HCT116 (cell line): ENCODE data around the gene KCNK18. TPM values are rescaled to one million over a fixed set of nuclear protein-coding genes. Genes with fewer than 3 reads are reported as not detected.

ENCODE experiments used
- ATAC-seq: fragments of 200-7000 bp; cut with Tn5 transposase; 2 replicates; pipeline ENCODE4 v1.9.1; 2020; ENCODE audit warnings: mild to moderate bottlenecking, moderate library complexity
- BruUV-seq: library from RNA; stranded (reverse); fragments of 400-500 nt; replicated peaks from 2 replicates; lab custom pipeline; 2021; lab: Mats Ljungman, UMichigan
- CTCF ChIA-PET: fragments of 300-600 bp; sonication (Branson Sonifier 250); formaldehyde crosslinking; loops from one replicate; lab custom pipeline; 2021; ENCODE audit warnings: antibody characterized with exemption; lab: Charles Lee
- POLR2A ChIA-PET: fragments of 300-600, 350-600 bp; sonication (Branson Sonifier 250); formaldehyde crosslinking; loops from one replicate; lab custom pipeline; 2021; ENCODE audit warnings: antibody characterized with exemption; lab: Charles Lee
- RAD21 ChIA-PET, 2 experiments: fragments of 300-600 bp; sonication (Branson Sonifier 250); formaldehyde crosslinking; loops; one replicate each; lab custom pipeline; 2023; ENCODE audit warnings: low total read pairs in 2 of 2; ENCODE audit not compliant: uncharacterized antibody in 2 of 2, unreplicated experiment in 2 of 2, low non-redundant PET in 1 of 2; lab: Charles Lee
- DNase-seq: peaks from one replicate; pipeline ENCODE4 v3.0.0-alpha.2; 2010; ENCODE audit warnings: low read depth, low spot score
- H2AFZ ChIP-seq: fragments of 200-600 bp; shearing (Covaris generic), sonication (generic); 2 replicates; pipeline ENCODE4 v1.6.1; 2017; ENCODE audit warnings: low read depth, mixed run types, mixed read lengths, antibody characterized with exemption, low read length; ENCODE audit not compliant: poor library complexity, severe bottlenecking
- H3K27ac ChIP-seq: 2 replicates; pipeline ENCODE4 v1.5.1; 2012; ENCODE audit warnings: low read depth, low read length
- H3K27me3 ChIP-seq: fragments of 200-600 bp; sonication (generic); 2 replicates; pipeline ENCODE4 v1.6.1; 2016; ENCODE audit warnings: mixed run types, low read length, mixed read lengths; ENCODE audit not compliant: insufficient read depth
- H3K36me3 ChIP-seq, 2 experiments: fragments of 200-500 bp in 1 of 2; fragments of 200-600 bp in 1 of 2; sonication (Bioruptor generic) in 1 of 2; sonication (generic) in 1 of 2; 2 replicates each; pipeline versions ENCODE4 v1.5.1 to v1.6.1; 2014 to 2016; ENCODE audit warnings: low read length in 2 of 2, inconsistent platforms in 1 of 2, mixed read lengths in 1 of 2, mixed run types in 1 of 2; ENCODE audit not compliant: insufficient read depth in 2 of 2, control insufficient read depth in 1 of 2
- H3K4me1 ChIP-seq, 2 experiments: fragments of 200-600 bp in 1 of 2; sonication (generic) in 1 of 2; 2 replicates each; pipeline versions ENCODE4 v1.5.1 to v1.6.1; 2012 to 2017; ENCODE audit warnings: low read length in 2 of 2, inconsistent platforms in 1 of 2, mild to moderate bottlenecking in 1 of 2, mixed read lengths in 1 of 2, mixed run types in 1 of 2, moderate library complexity in 1 of 2; ENCODE audit not compliant: insufficient read depth in 2 of 2, control insufficient read depth in 1 of 2
- H3K4me2 ChIP-seq: fragments of 200-600 bp; sonication (generic); 2 replicates; pipeline ENCODE4 v1.6.1; 2017; ENCODE audit warnings: mixed run types, low read length, mixed read lengths
- H3K4me3 ChIP-seq, 2 experiments: fragments of 200-600 bp in 1 of 2; sonication (generic) in 1 of 2; replicated peaks in 1 of 2; 2 replicates each; pipeline ENCODE4 v1.5.1; 2011 to 2016; ENCODE audit warnings: low read length in 2 of 2, control low read depth in 1 of 2, low read depth in 1 of 2, mild to moderate bottlenecking in 1 of 2, mixed read lengths in 1 of 2, mixed run types in 1 of 2
- H3K79me2 ChIP-seq: fragments of 200-600 bp; sonication (generic); 2 replicates; pipeline ENCODE4 v1.6.1; 2017; ENCODE audit warnings: mild to moderate bottlenecking, mixed run types, low read length, moderate library complexity, mixed read lengths; ENCODE audit not compliant: insufficient read depth
- H3K9ac ChIP-seq: fragments of 200-600 bp; sonication (generic); 2 replicates; pipeline ENCODE4 v1.6.1; 2016; ENCODE audit warnings: low read length, mixed read lengths
- H3K9me2 ChIP-seq: fragments of 200-600 bp; sonication (generic), shearing (Covaris generic); 2 replicates; pipeline ENCODE4 v1.6.1; 2017; ENCODE audit warnings: mixed run types, mild to moderate bottlenecking, moderate library complexity; ENCODE audit not compliant: insufficient read depth
- H3K9me3 ChIP-seq, 2 experiments: fragments of 200-500 bp in 1 of 2; fragments of 200-600 bp in 1 of 2; sonication (Bioruptor generic) in 1 of 2; sonication (generic) in 1 of 2; 2 replicates each; pipeline ENCODE4 v1.6.1; 2014 to 2017; ENCODE audit warnings: low read length in 2 of 2, mixed read lengths in 2 of 2, inconsistent platforms in 1 of 2, low read depth in 1 of 2, mild to moderate bottlenecking in 1 of 2, mixed run types in 1 of 2, moderate library complexity in 1 of 2; ENCODE audit not compliant: control insufficient read depth in 1 of 2, insufficient read depth in 1 of 2
- H4K20me1 ChIP-seq: fragments of 200-600 bp; sonication (generic), shearing (Covaris generic); 2 replicates; pipeline ENCODE4 v1.6.1; 2017; ENCODE audit warnings: mixed run types, mild to moderate bottlenecking, moderate library complexity; ENCODE audit not compliant: insufficient read depth
- CBX3 ChIP-seq: IDR thresholded peaks from 2 replicates; pipeline ENCODE4 v1.6.1; 2012; ENCODE audit warnings: low read depth
- EGR1 ChIP-seq: IDR thresholded peaks from 2 replicates; pipeline ENCODE4 v1.6.1; 2012; ENCODE audit warnings: low read depth
- ELF1 ChIP-seq: IDR thresholded peaks from 2 replicates; pipeline ENCODE4 v1.6.1; 2012; ENCODE audit warnings: low read depth, borderline replicate concordance
- EZH2 ChIP-seq: fragments of 200-600 bp; sonication (generic); IDR thresholded peaks from 2 replicates; pipeline ENCODE4 v1.6.1; 2017; ENCODE audit warnings: antibody characterized with exemption, mixed run types
- FOSL1 ChIP-seq: IDR thresholded peaks from 2 replicates; pipeline ENCODE4 v1.6.1; 2012; ENCODE audit warnings: low read depth
- POLR2A ChIP-seq: IDR thresholded peaks from 2 replicates; pipeline ENCODE4 v1.7.0; 2011; ENCODE audit warnings: borderline replicate concordance; ENCODE audit not compliant: insufficient read depth, insufficient read length; ENCODE audit errors: extremely low read depth
- SIN3A ChIP-seq: IDR thresholded peaks from 2 replicates; pipeline ENCODE4 v1.6.1; 2012; ENCODE audit warnings: low read depth
- SP1 ChIP-seq: IDR thresholded peaks from 2 replicates; pipeline ENCODE4 v1.6.1; 2012; ENCODE audit warnings: low read depth
- SRF ChIP-seq: IDR thresholded peaks from 2 replicates; pipeline ENCODE4 v1.6.1; 2012; ENCODE audit warnings: low read depth
- ZFX ChIP-seq: fragments of 450-650 bp; IDR thresholded peaks from 2 replicates; pipeline ENCODE4 v1.6.1; 2017
- ZNF274 ChIP-seq: fragments of 200-500 bp; sonication (Bioruptor generic); IDR thresholded peaks from 2 replicates; pipeline ENCODE4 v1.6.1; 2014; ENCODE audit warnings: mild to moderate bottlenecking, low read depth, low read length, inconsistent platforms
- intact Hi-C: fragments of 100-400 bp; cut with micrococcal nuclease; formaldehyde crosslinking; loops from 2 replicates; pipeline ENCODE4 v1.10.0; 2022
- total RNA-seq: library from RNA; stranded (reverse); gene quantifications from one replicate; pipeline ENCODE4 v1.2.1, GENCODE V29; 2021; ENCODE audit not compliant: unreplicated experiment
- TF ChIP-seq, protein P1 (sequence below): IDR thresholded peaks from 2 replicates; pipeline ENCODE4 v1.6.1; 2012
- TF ChIP-seq, protein P2 (sequence below): IDR thresholded peaks from 2 replicates; pipeline ENCODE4 v1.6.1; 2012
- TF ChIP-seq, protein P3 (sequence below), 3 experiments: fragments of 200-600 bp in 1 of 3; sonication (generic) in 1 of 3; IDR thresholded peaks in 2 of 3; conservative IDR thresholded peaks in 1 of 3; 2 replicates each; pipeline ENCODE4 v1.5.1; 2012 to 2017; ENCODE audit warnings: low read depth in 2 of 3, low read length in 2 of 3, antibody characterized with exemption in 1 of 3, borderline replicate concordance in 1 of 3, control low read depth in 1 of 3, mild to moderate bottlenecking in 1 of 3, mixed read lengths in 1 of 3, mixed run types in 1 of 3, moderate library complexity in 1 of 3; ENCODE audit not compliant: insufficient read depth in 1 of 3

The KCNK18 gene
- total RNA-seq, 1 experiment from 2014 or later = not detected

DNA sequence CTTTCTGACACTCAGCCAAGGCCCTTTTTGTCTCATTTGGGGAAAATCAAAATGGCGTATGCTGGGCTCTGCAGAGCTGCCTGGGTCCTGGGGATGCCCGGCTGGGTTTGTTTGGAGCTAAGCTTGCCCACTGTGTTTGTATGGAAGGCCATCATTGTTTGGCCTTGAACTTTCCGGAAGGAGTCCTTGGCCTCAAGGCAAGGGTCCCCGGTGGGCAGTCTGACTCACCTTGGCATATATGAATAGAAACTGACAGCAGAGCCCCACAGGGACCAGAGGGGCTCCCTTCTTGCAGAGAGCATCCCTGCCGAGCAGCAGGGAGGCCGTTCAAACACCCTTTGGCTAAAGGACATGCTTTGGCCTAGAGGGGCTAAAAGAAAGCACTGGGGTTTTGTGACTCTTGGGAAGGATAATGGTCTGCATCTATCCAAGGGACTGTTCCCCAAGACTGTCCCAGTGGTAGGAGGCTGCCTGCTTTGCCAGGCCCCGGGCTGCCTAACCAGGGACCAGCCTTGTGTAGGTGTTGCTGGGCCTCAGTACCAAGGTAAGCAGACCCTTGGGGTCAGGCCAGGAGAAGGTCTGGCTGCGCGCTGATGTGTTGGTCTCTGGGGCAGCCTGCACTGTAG, 58.7 kb downstream of the KCNK18 start:
- Histone ChIP-seq H3K9me2 (no peaks in the 10 kb centered on the region), H3K79me2 (no peaks in the 10 kb centered on the region), H3K4me1 (no peaks in the 10 kb centered on the region), H4K20me1 (no peaks in the 10 kb centered on the region), H3K4me2 (no peak overlapping the region)
- intact Hi-C loops = no loop called here
- ATAC-seq = no peak
- DNase-seq = no peak
- no peak for TF ChIP-seq EGR1
- TF ChIP-seq EZH2 = no peak
- TF ChIP-seq, protein P1, sequence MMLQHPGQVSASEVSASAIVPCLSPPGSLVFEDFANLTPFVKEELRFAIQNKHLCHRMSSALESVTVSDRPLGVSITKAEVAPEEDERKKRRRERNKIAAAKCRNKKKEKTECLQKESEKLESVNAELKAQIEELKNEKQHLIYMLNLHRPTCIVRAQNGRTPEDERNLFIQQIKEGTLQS = no peak
- no peak for TF ChIP-seq ELF1
- TF ChIP-seq ZNF274 = no peak
- no peak for TF ChIP-seq CBX3
- TF ChIP-seq FOSL1 = no peak
- TF ChIP-seq, all 23 proteins: peak for 0
- Histone ChIP-seq H3K9me3 (no peaks in the 10 kb centered on the region), H3K27ac (no peak overlapping the region), H3K36me3 (no peaks in the 10 kb centered on the region), H3K4me3 (no peak overlapping the region), H3K27me3 (peaks cover 38% of the 10 kb centered on the region), H2AFZ (no peak overlapping the region), H3K9ac (no peak overlapping the region)
- CTCF ChIA-PET = no interaction called here
- BruUV-seq = no TSS peak
- POLR2A ChIA-PET = no interaction called here
- RAD21 ChIA-PET = no interaction called here

DNA sequence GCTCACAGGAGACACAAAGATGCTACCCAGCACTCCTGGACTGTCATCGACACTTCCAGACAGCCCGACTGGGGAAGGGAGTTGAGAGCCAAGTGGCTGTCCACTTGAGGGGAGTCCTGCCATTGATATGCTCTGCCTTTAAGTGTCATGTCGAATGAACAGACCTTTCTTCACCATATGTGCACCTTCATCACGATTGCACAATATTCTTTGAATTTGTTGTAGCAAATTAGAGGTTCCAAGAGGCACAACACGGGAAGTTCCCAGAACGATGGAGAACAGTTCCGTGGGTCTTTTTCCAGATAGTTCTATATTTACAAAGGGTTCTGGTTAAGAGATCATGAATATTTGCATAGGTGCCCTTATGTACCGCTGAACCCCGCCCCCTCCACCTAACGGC, 59.6 kb downstream of the KCNK18 start:
- ChIA-PET RAD21 (no interaction called here), CTCF (no interaction called here)
- ATAC-seq = no peak

More for the DNA sequence above, 59.6 kb downstream of the KCNK18 start:
- Histone ChIP-seq H4K20me1 (no peaks in the 10 kb centered on the region), H3K9ac (no peak overlapping the region), H3K36me3 (no peaks in the 10 kb centered on the region), H3K9me3 (no peaks in the 10 kb centered on the region), H3K27ac (no peak overlapping the region), H3K4me3 (no peak overlapping the region), H3K79me2 (no peaks in the 10 kb centered on the region), H3K4me1 (no peaks in the 10 kb centered on the region), H2AFZ (no peak overlapping the region), H3K27me3 (peaks cover 45% of the 10 kb centered on the region), H3K4me2 (no peak overlapping the region), H3K9me2 (no peaks in the 10 kb centered on the region)
- intact Hi-C loops = no loop called here
- BruUV-seq = no TSS peak
- DNase-seq = no peak
- POLR2A ChIA-PET = no interaction called here
- TF ChIP-seq FOSL1 (no peak), SP1 (no peak), SRF (no peak), POLR2A (no peak), SIN3A (no peak), ZFX (no peak)
- TF ChIP-seq, protein P2, sequence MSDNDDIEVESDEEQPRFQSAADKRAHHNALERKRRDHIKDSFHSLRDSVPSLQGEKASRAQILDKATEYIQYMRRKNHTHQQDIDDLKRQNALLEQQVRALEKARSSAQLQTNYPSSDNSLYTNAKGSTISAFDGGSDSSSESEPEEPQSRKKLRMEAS = no peak
- TF ChIP-seq, protein P3, sequence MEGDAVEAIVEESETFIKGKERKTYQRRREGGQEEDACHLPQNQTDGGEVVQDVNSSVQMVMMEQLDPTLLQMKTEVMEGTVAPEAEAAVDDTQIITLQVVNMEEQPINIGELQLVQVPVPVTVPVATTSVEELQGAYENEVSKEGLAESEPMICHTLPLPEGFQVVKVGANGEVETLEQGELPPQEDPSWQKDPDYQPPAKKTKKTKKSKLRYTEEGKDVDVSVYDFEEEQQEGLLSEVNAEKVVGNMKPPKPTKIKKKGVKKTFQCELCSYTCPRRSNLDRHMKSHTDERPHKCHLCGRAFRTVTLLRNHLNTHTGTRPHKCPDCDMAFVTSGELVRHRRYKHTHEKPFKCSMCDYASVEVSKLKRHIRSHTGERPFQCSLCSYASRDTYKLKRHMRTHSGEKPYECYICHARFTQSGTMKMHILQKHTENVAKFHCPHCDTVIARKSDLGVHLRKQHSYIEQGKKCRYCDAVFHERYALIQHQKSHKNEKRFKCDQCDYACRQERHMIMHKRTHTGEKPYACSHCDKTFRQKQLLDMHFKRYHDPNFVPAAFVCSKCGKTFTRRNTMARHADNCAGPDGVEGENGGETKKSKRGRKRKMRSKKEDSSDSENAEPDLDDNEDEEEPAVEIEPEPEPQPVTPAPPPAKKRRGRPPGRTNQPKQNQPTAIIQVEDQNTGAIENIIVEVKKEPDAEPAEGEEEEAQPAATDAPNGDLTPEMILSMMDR (IDR thresholded peaks at IDR 0.05 in 2 of 3, conservative IDR thresholded peaks at IDR 0.05 in 1 of 3; ENCODE audit: borderline replicate concordance in 1 of 3, insufficient read depth in 1 of 3, low read depth in 2 of 3, low read length in 2 of 3) = no peak
